NOMO-1 treated with dmso at 0.1 percent for 144 hours (cell line): ENCODE results near the gene RIPOR3.
"Not testable (repeated sequence)": the region's sequence is repeated elsewhere in the genome, so short reads cannot be mapped to it uniquely, and the experiment has no call there.

Experiments used
- DNase-seq: peaks from one replicate; lab custom pipeline; 2025; ENCODE audit not compliant: unreplicated experiment; lab: John Stamatoyannopoulos, UW

Gene RIPOR3

DNA sequence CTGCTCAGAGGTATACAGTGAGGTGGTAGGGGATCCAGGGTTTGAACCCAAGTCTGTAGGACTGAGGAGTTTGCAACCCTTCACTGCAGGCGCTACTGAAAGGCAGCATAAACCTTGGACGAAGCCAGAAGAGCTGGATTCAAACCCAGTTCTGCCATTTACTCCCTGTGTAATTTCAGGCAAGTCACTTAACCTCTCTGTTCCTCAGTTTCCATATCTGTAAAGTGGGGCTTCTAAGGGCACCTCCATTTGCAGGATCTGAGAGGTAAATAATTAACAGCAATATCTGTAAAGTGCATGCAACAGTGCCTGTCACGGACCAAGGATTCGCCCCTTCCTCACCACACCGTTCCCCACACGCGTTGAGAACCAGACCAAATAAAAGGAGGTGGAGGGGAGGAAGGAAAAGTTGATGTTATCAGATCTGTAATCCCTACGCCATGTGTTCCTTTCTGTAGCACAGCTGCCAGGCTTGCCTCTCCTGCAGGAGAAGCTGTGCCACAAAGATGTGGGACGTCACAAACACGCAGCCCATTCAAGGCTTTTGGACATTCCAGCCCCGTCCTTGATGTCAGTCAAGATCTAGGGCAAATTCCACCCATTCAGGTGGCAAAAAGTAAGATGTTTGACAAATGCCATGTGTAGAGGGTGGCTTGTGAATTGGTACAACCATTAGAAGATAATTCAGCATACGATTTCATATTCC is 9.8 kb downstream of the RIPOR3 start:
- DNase-seq: no peak

GRCh38 chr20:50680105-50680960 is 11.0 kb downstream of the RIPOR3 start:
- no peak for DNase-seq

- no peak for DNase-seq
These were observed 11.6 kb downstream of the RIPOR3 start for GRCh38 chr20:50679753-50680104.

GRCh38 chr20:50678169-50678898 is 13.0 kb downstream of the RIPOR3 start:
- DNase-seq: no peak

- no peak for DNase-seq
These were observed 14.5 kb downstream of the RIPOR3 start for GRCh38 chr20:50676858-50677257.

DNA sequence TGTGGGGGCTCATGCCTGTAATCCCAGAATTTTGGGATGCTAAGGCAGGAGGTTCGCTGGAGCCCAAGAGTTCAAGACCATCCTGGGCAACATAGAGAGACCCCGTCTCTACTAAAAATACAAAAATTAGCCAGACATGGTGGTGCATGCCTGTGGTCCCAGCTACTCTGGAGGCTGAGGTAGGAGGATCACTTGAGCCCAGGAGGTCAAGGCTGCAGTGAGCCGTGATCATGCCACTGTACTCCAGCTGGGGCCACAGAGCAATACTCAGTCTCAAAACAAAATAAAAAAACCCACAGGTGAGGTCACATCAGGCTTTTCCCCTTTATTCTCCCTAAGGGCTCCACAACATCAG is 15.0 kb downstream of the RIPOR3 start:
- DNase-seq: not testable (repeated sequence)

DNA sequence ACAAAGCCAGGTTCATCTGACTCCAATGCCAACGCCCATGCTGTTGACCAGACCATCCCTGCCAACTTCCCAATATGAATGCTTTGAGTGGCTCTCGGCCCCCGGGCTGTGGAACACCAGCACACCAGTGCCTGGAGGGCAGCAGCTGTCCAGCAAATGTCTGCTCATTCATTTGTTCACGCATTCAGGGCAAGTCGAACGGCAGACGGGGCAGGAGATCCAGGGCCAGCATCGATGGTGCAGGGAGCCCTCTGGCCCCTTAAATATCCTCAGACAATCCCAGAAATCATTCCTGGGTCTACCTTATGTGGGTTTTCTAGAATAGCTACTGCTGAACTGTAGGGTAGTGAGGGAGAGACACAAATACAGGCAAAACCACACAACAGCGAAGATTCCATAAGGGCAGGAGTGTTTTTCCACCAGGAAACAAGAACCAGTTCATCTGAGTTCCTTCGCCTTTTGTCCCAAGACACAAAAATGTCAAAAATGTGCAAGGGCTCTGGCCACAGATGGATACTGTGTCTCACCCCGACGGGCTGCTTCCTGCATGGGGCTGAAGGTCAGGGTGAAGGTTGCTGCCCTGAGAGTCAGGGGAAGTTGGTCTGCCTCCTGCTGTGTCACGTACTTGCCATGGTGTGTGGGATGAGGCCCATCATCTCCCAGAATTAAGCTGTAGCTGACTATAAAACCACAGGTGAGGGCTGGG is 15.5 kb downstream of the RIPOR3 start:
- DNase-seq: no peak

GRCh38 chr20:50674138-50674825 is 17.1 kb downstream of the RIPOR3 start:
- no peak for DNase-seq

DNA sequence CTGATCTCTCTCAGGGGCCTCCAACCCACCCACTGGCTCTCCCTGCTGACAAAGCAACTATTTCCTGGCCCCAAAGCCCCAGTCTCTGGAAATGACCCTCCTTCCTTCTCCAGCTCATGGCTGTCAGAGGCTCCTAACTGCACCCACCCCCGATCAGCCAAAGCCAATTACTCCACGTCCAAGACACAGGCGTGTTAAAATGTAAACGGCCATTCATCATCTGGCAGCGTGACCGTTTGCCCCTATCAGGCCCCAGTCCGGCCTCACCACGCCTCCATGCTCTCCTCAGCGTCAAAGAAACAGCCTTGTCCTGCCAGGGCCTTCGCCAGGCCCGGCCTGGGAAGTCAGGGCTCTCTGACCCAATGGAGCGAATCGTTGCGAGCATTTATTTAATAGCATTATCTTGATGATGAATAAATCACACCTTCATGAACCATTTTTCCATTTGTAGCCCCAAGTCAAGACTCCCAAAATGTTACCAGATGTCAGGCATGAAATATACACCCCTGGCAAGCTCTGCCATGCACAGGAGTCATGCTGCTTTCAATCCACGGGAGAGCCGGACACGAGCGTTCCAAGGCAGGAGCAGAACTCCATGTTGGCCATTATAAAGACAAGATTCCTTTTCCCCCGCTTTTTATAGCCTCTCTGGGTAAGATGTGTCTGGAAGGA is 17.7 kb downstream of the RIPOR3 start:
- no peak for DNase-seq

DNA sequence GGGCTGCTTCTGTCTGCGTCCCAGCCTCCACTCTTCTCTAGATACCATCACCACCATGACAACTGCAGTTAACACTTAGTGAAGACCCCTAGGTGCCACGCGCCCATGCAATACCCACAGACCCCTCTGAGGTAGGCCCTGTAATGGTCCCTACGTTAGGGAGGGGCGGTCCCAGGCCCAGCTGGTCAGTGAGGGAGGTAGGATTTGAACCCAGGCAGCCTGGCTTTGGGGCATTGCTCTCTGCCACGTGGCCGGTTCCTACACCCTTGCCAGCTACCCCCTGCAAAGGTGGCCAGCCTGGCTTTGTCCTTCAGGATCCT is 18.2 kb downstream of the RIPOR3 start:
- DNase-seq: no peak

- DNase-seq: no peak
These were observed 18.8 kb downstream of the RIPOR3 start for GRCh38 chr20:50672400-50673145.

GRCh38 chr20:50671626-50672025 is 19.7 kb downstream of the RIPOR3 start:
- no peak for DNase-seq

DNA sequence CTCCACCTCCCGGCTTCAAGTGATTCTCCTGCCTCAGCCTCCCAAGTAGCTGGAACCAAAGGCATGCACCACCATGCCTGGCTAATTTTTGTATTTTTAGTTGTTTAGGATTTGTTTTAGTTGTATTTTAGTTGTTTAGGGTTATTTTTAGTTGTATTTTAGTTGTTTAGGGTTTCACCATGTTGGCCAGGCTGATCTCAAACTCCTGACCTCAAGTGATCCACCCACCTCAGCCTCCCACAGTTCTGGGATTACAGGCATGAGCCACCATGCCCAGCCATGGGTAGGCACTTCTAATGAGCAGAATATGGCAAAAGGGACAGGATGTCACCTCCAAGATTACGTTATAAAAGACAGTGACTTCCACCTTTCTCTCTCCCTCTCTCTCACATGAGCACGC is 20.3 kb downstream of the RIPOR3 start:
- DNase-seq: not testable (repeated sequence)

GRCh38 chr20:50670126-50670862 is 21.0 kb downstream of the RIPOR3 start:
- no peak for DNase-seq

DNA sequence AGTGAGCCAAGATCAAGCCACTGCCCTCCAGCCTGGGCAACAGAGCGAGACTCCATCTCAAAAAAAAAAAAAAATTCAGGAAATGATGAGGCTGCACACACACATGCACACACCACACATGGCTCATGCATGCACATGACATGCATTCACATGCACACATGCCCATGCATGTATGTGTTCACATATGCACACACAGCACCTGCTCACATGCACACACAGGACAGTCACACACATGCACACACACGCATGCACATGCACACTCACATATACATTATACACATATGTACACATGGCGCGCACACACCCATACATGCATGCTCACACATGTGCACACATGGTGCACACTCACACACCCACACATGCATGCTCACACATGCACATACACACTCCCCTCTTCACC is 22.5 kb downstream of the RIPOR3 start:
- no peak for DNase-seq

DNA sequence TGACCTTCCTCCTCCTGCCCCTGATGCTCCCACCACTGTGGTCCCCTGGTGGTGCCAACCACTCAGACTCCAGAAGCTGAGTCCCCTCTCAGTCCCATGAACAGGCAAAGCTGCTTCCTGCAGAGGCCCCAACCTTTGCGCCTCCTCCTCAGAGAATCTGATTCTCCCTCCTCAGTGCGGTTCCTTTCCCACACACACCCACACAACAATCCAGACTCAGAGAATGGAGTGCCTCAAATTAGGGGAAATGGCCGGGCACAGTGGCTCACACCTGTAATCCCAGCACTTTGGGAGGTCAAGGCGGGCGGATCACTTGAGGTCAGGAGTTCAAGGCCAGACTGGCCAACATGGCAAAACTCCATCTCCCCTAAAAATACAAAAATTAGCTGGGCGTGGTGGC is 23.0 kb downstream of the RIPOR3 start:
- DNase-seq: no peak

- no peak for DNase-seq
These were observed 24.5 kb downstream of the RIPOR3 start for GRCh38 chr20:50666709-50667298.

DNA sequence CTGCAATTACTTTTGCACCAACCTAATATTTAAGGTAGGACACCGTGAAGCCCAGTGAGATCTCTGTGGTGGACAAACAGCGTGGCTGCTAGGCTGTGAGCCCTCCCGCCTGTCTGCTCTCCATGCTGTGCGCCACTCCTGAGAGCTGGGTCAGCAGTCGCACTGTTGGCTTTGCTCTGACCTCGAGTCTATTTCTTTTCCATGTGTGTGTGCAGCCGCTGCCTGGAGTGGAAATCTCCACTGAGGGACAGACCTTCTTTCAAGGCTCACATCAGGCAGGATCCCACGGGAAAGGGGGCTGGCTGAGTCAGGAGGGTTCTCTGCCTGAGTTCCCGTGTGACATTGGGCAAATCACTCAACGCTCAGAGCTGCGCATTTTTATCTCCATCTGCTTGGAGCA is 27.1 kb downstream of the RIPOR3 start:
- DNase-seq: no peak
